CD4-positive, alpha-beta T cell treated with Interleukin-1 beta for 1 hour (primary cell): ENCODE measurements around the gene GUCY2F.

Experiments used
- DNase-seq, 2 donors: peaks; one replicate each; pipeline ENCODE4 v3.0.0-alpha.2; 2020 to 2022

GUCY2F gene

DNA sequence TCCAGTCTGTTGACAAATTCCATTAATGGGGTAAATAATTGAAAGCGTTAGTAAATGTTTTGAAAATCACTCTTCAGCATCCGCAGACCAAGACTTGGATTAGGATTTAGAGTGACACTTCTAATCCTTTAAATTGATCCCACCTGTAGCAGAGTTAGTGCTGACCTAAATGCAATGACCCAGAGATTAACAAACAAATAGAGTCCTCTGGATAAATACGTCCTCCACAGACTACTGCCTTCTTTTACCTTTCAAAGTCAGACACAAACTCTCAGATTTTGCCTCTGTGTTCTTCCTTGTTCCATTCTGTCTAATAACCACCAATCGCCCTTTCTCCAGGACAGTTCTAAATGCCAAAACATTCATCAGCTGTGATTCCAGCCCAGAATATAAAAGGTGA lies at the start of gene GUCY2F:
GUCY2F (minus strand) TSS at position 101 of the 400 bp plus-strand sequence. CDS start 6,150 bp downstream, outside the sequence.
- DNase-seq = no peak

GRCh38 chrX:109519001-109519400 lies 37.1 kb upstream of the GUCY2F start:
- DNase-seq = no peak

- no peak for DNase-seq
Measured at GRCh38 chrX:109511113-109511512, 29.2 kb upstream of the GUCY2F start.

DNA sequence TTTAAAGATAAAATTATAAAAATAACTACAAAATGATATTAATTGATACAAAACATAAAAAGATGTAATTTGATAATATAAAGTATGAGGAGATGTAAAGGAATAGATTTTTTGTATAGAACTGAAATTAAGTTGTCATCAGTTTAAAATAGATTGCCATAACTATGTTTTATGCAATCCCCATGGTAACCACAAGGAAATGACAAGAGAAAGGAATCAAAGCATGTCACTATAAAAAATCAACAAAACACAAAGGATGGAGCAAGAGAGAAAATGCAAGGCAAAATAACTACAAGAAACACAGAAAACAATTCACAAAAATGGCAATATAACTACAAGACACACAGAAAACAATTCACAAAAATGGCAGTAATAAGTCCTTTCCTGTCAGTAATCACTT lies 27.0 kb upstream of the GUCY2F start:
- no peak for DNase-seq

DNA sequence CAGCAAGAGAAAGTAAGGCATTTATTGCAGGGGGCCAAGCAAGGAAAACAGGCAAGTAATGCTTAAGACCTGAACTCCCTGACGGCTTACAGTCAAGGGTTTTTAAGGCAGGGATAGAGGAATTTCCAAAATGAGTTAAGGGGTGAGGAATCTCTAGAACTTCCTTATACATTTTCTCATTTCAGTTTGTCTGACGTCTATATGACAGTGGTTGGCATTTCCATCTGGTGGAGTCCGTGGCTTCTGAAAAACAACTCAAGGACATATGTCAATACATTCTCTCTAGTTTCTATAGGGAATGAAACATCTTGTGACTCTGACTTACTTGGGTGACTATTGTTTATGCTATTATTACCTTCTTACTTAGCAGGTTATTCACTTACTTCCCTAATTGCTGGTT lies 19.3 kb upstream of the GUCY2F start:
- no peak for DNase-seq

DNA sequence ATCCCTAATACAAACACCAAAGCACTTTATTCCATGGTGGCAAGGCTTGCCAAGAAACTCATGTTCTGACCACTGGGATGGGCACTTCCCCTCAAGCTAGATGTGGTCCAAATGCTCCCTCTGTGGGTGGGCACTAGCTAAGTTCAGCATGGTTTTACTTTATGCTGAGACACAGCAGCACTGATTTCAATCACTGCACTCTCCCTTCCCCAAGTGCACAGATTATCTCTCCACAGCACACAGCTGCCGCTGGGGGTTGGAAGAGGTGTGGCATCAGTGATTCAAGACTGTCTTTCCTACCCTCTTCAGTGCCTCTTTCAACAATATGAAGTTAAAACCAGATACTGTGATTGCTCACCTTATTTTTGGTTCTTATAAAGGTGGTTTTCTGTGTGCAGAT lies 16.5 kb upstream of the GUCY2F start:
- no peak for DNase-seq

GRCh38 chrX:109489174-109489573 lies 7.3 kb upstream of the GUCY2F start:
- no peak for DNase-seq

- no peak for DNase-seq
Measured at GRCh38 chrX:109487640-109488039, 5.8 kb upstream of the GUCY2F start.

DNA sequence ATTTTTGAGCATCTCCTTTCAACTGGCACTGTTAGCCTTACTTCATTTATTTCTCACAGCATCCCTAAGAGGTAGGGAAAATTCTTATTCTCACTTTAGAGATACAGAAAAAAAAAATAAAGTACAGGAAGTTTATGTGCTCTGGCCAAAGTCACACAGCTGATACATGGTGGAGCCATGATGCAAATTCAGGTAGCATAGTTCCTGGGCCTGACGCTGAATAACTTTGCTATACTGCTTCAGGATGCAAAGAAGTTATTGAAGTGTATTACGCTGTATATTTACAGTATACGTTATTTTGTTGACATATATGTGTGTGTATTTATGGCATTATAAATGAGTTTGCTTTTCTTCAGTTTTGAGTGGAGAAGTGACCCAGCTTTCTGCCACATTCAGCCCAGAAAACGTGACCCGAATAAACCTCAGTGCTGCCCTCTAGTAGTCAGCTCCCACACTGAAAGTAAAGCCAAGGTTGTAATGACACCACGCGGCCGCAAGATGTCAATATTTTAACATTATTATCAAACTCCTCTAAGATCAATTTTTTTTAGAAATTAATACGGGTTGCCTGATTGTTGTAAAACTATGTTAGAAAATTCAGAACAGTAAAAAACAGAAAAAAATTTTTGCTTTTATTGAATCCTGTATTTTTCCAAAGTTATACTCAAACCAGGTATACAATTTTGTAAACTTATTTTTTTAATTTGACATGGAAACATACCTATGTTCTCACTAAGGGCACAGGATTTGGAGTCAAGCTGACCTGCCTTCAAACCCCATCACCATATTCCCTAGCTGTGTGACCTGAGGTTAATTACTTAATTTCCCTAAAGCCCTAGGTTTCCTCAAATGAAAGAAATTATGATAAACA lies 3.8 kb upstream of the GUCY2F start:
- DNase-seq = peak; percentile 66 to 71

DNA sequence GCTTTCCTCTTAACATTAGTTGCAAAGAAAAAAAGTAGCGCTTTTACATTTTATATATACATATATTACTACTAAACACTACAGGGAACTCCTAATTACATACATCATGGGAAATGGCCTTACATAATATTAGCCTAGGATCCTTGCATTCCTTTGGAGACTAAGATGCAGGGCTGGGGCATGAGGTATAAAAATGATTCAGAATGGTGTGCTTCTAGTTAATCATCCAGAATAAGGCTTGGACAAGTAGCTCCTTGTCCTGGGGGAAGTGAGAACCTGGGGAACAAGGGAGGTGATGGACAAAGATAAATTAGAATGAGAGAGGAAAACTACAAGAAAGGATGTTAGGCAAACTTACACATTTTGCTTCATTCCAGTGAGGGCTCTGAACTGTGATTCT lies 3.0 kb upstream of the GUCY2F start:
- DNase-seq = no peak

- no peak for DNase-seq
Measured at GRCh38 chrX:109475174-109475891, 6.6 kb downstream of the GUCY2F start.

- no peak for DNase-seq
Measured at GRCh38 chrX:109472939-109473735, 8.7 kb downstream of the GUCY2F start.

GRCh38 chrX:109464231-109464630 lies 17.7 kb downstream of the GUCY2F start:
- no peak for DNase-seq

DNA sequence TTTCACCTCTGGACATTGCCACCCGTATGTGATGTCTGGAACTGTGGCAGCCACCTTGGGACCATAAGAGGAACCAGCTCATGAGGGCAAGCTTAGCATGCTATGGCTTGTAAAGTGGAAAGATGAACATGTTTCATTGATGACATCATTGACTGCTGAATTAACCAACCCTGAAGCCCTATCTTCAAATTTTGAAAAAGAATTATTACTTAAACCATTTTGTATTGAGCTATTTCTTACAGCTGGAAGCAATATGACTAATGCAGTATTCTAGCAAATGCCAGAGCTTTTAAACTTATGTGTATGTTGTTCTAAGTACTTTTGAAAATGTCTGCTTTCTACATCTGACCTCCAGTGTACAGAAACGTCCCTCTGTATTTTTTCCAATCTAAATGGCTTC lies 18.1 kb downstream of the GUCY2F start:
- no peak for DNase-seq

DNA sequence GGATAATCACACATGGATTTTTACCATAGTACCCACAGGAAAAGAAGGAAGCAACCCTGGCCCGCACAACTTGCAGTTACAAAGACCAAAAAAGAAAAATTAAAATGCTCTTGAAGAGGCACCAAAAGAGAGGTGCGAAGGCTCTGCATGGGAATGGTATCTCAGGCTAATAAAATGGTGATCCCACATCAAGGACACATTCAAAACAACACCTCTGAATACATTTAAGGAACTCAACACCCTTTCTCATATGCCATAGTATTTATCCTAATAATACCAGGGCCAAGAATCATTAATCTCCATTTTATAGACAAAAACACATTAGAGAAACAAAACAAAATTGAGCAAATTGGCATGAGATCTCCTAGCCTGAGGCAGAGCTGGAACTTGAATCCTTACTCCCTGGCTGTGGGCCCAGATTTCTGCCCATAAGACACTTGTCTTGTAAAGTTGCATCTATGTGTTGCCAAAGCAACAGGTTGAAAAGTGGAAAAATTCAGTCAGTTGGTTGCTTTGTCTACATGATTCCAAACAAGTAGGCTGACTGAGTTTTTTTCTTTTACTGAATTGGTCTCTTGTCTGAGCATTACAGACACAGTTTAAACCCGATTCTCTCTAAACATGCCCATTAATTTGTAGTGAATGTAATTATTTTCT lies 33.5 kb downstream of the GUCY2F start:
- DNase-seq = no peak

GRCh38 chrX:109441266-109441665 lies 40.6 kb downstream of the GUCY2F start:
- no peak for DNase-seq

DNA sequence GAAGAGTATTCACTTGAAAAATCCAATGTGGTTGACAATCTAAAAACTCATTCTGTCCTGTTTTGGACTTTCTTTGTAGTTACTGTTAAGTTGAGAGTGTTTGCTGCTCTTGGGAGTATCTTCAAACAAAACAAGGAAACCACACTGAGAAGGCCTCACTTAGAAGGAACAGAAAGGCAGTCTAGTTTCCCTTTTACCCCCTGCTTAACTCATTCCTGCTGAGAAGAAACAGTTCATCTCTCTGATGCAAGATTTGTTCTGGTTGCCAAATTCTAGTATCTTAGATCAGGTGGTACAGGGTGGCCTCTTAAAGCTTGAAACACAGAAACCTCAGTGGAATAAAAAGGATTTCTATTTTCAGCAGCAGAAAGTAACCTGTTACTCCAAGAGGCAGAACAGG lies 41.4 kb downstream of the GUCY2F start:
- no peak for DNase-seq

DNA sequence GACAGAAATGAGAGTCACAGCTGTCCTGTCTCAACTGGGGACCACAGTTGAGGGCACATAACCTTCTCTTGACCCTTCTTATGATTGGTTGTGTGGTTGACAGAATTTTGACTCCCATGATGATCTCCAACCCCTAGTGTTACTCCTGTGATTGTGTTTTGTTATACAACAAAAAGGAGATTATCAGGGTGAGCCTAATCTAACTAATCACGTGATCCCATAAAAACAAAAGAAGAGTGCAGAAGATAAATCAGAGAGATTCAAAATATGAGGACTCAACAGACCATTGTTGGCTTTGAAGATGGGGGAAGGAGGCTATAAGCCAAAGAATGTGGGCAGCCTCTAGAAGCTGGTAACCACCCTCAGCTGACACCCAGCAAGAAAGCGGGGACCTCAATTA lies 72.7 kb downstream of the GUCY2F start:
- DNase-seq = no peak

DNA sequence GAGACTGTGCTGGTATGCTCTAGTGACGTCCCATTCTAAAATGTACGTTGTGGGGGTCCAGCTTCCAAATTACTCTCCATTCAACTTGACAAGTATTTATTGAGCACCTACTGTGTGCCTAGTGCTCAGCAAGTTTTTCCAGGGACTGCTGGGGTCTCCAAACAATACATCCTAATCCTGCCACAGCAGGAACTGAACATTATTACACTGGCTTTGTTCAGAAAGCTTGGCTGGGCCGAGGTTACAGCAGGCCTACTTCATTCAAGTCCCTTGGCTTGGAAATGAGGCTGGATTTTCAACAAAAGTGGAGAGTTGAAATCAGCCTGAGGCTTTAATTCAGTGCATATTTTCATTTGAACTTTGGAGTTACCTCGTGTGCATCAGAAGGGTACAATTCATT lies 78.0 kb downstream of the GUCY2F start:
- DNase-seq = no peak

- DNase-seq = no peak
Measured at GRCh38 chrX:109399831-109400230, 82.1 kb downstream of the GUCY2F start.

- no peak for DNase-seq
Measured at GRCh38 chrX:109398833-109399232, 83.1 kb downstream of the GUCY2F start.

DNA sequence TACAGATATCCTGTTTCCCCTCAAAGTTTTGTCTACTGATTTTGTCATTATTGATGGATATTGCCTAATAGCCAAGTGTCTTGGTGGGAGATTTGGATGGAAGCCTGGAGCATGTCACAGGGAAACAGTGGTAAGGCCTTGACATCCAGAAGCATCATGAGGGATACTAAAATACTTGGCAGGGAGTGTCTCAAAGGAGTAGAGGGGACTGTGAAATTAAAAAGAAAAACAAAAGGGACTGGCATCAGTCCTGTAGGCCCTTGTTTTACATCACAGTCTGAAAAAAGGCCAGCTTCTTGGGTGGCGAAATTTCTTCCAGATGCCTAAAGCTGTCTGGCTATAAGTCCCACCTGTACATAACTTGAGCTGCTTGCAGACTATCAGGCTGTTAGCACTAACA lies 83.8 kb downstream of the GUCY2F start:
- no peak for DNase-seq

DNA sequence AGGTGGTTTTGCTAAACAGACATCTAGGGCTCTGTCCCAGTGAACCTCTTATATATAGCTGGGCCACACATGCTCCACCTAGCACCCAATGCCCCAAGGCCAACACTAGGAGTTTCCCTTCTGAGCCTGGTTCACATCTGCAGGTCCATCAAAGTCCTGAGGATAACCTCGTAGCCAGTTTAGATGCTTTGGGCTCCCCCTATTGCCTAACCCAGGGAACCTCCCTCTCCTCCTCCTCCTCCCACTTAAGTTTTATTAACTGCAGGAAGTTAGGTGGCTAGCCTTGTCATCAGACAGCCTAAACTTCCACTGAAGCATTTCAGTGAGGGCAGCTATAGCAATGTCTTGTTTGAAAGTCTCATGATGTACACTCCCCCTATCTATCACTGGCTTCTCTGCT lies 88.0 kb downstream of the GUCY2F start:
- DNase-seq = no peak
